Choroid plexus epithelial cell (primary cell): ENCODE results near the gene RPS6KA5.
"Not testable (repeated sequence)": the region's sequence is repeated elsewhere in the genome, so short reads cannot be mapped to it uniquely, and the experiment has no call there.

Experiments
- DNase-seq: peaks from one replicate; pipeline ENCODE4 v3.0.0-alpha.2; 2010; ENCODE audit warnings: low read depth
- H3K4me3 ChIP-seq: 2 replicates; pipeline ENCODE4 v1.5.1; 2011; ENCODE audit warnings: low read depth, mild to moderate bottlenecking, control low read depth, low read length, moderate library complexity
- TF ChIP-seq, protein P1 (sequence below): conservative IDR thresholded peaks from 2 replicates; pipeline ENCODE4 v1.5.1; 2011; ENCODE audit warnings: low read depth, mild to moderate bottlenecking, control low read depth, inconsistent platforms, low read length, moderate library complexity

The RPS6KA5 gene

DNA sequence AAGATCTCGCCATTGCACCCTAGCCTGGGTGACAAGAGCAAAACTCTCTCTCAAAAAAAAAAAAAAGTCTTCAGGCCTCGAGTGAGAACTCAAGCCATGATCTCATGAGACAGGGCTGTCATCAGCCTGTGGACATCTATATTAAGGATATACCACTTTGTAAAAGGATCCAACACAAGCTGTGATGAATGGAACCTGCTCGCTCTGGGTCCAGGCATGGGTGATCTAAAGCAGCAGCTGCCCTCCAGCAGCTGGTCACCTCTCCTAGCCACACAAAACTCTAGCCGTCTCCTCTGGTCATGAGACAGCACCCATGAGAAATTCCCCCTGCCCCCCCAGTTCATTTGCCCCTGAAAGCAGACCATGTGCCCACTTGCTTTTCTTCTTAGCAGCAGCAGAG, 34.3 kb upstream of the RPS6KA5 start:
- no peak overlapping the region for H3K4me3 ChIP-seq
- TF ChIP-seq, protein P1, sequence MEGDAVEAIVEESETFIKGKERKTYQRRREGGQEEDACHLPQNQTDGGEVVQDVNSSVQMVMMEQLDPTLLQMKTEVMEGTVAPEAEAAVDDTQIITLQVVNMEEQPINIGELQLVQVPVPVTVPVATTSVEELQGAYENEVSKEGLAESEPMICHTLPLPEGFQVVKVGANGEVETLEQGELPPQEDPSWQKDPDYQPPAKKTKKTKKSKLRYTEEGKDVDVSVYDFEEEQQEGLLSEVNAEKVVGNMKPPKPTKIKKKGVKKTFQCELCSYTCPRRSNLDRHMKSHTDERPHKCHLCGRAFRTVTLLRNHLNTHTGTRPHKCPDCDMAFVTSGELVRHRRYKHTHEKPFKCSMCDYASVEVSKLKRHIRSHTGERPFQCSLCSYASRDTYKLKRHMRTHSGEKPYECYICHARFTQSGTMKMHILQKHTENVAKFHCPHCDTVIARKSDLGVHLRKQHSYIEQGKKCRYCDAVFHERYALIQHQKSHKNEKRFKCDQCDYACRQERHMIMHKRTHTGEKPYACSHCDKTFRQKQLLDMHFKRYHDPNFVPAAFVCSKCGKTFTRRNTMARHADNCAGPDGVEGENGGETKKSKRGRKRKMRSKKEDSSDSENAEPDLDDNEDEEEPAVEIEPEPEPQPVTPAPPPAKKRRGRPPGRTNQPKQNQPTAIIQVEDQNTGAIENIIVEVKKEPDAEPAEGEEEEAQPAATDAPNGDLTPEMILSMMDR, result no peak
- DNase-seq, result no peak

DNA sequence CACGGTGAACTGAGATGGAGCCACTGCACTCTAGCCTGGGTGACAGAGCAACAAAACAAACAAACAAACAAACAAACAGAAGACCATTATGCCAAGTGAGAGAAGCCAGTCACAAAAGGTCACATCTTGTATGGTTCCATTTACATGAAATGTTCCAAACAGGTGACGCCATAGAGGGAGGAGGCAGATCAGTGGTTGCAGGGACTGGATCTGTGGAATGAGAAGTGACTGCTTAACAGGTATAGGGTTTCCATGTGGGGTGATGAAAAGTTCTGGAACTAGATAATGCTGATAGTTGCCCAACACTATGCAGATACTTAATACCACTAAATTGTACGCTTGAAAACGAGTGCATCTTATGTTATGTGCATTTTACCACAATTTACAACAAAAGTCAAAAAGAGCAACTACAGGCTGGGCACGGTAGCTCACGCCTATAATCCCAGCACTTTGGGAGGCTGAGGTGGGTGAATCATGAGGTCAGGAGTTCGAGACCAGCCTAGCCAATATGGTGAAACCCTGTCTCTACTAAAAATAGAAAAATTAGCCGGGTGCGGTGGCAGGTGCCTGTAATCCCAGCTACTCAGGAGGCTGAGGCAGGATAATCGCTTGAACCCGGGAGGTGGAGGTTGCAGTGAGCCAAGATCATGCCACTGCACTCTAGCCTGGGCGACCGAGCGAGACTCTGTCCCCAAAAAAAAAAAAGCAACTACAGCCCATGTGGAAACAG, 33.5 kb upstream of the RPS6KA5 start:
- not testable (repeated sequence) for DNase-seq, H3K4me3 ChIP-seq

DNA sequence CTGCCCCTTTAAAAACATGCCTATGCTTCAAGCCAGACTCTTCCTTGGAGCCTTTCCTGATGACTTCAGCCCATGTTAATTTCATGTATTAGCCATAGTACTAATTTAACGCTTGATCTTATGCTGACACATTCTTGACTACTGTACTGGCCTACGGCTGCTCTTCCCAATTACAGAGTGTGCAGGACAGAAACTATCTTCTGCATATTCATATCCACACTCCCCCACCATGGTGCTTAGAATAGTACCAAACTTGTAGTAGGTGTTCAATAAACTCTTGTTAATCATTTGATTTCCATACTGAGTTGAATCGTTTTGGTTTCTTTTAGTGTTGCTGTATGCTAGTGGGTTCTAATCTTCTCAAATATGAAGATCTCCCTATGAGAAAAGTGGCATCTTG, 31.6 kb upstream of the RPS6KA5 start:
- H3K4me3 ChIP-seq, result no peak overlapping the region
- no peak for DNase-seq
- TF ChIP-seq, protein P1, result no peak

DNA sequence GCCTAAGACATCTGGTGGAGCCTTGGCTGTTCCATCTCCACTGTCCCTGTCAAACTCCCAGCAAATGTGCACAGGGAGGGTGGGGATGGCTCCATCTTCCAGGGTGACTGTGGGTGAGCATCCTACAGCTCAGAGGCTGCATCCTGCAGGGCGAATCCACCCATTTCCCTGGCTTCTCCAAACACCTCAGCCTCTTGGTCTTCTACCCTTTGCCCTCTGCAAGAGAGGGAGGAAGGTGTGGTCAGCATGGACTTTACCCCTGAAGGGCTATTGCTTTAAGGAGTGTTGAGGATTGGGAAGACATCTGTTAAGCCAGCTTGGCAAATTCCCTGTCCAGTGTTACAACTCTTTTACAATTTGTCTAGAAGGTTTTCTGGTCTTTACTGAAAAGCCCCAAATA, 30.3 kb upstream of the RPS6KA5 start:
- TF ChIP-seq, protein P1, result no peak
- H3K4me3 ChIP-seq, result no peak overlapping the region
- DNase-seq, result no peak

DNA sequence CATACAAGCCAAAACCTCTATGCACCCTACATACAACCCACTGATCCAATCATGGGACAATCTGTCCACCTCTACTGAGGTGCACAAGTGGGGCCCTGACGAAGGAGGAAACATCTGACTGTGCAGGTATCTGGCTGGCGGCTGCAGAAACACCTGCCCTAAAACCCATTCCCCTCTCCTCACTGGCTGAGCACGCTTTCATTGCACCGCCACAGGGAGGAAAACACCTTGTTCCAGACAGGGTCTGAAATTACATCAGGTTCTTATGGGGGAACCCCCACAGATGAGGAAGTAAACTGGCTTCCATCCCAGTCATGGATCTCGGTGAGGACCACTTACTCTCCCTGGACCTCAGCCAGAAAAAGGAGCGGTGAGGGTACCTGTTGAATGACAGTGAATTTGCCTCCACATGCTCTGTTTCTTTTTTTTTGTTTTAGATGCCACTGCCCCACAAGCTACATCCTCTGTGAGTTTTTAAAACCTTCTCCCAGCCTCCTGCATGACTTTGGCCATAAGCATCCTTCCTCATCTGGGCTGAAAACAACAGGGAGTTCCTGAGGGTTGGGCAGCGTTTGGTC, 29.6 kb upstream of the RPS6KA5 start:
- TF ChIP-seq, protein P1, result no peak
- H3K4me3 ChIP-seq, result no peak overlapping the region
- no peak for DNase-seq

DNA sequence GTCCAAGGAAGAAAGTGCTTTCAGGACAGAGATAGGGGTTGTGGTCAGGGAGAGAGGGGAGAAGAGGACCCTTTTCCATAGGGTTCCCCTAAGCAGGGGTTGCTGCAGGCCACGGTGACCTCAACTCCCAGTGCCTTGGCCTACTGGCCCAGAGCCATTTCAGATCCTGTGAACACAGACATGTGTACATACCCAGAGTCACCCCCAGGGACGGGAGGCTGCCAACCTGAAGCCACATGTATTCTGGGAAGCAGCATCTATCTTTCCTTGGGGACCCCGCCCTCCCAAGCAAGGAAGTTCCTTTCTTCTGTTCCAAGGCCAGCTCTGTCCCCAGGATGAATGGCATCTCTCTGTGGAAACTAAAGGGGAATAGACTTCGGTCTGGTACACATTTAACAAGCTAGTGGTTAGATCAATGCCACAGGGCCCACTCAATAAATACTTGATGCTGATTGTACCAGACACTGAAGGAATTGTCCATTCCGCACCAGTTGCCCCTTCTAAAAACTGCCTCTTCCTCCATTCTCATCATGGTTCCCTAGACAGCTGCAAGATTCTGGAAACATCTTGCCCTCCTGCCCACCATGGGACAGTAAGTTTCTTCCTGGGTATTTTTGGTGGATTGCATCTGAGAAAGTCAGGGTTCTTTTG, 28.3 kb upstream of the RPS6KA5 start:
- no peak overlapping the region for H3K4me3 ChIP-seq
- TF ChIP-seq, protein P1, result no peak
- DNase-seq, result no peak

DNA sequence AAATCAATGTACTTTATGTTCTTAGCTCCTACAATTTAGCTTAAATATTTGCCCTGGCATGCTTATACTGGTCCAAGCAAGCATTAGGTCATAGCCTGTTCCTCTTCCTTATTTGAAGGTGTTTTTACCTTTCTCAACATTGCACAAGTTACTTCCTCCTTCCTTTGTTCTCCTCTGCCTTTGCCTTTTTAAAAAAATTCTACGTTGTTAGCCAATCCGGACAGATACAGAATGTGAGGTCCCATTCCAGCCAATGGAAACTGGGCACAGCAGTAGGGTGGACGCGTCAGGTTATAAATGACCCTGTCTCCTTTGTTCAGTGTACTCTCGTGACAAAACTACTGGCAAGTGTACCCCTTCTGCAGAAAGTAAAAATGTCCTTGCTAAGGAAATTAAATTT, 27.0 kb upstream of the RPS6KA5 start:
- H3K4me3 ChIP-seq, DNase-seq: not testable (repeated sequence)

DNA sequence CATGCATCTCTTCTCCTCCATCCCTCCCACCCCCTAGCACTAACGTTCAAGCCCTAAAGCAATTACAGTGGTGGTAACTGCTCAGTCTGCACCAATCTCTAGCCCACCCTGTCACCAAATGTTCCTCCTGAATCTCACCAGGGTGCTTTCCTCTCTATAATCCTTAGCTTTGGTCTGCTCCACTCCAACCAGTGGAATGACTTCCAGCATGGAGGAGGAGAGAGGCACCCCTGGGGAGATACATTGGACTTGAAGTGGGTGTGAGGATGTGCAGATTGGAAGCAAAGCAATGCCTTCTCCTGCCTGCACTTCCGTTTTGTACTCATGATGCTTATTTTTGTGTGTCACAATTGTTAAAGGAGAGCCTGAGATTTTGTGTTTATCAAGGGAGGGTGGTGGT, 24.1 kb upstream of the RPS6KA5 start:
- no peak overlapping the region for H3K4me3 ChIP-seq
- DNase-seq, result no peak
- TF ChIP-seq, protein P1, result no peak
